NCI-H1092 (cell line): Measurements from ENCODE around the gene CHAF1A.

ENCODE experiments used
- DNase-seq: peaks from one replicate; lab custom pipeline; 2025; lab: John Stamatoyannopoulos, UW

Gene CHAF1A

DNA sequence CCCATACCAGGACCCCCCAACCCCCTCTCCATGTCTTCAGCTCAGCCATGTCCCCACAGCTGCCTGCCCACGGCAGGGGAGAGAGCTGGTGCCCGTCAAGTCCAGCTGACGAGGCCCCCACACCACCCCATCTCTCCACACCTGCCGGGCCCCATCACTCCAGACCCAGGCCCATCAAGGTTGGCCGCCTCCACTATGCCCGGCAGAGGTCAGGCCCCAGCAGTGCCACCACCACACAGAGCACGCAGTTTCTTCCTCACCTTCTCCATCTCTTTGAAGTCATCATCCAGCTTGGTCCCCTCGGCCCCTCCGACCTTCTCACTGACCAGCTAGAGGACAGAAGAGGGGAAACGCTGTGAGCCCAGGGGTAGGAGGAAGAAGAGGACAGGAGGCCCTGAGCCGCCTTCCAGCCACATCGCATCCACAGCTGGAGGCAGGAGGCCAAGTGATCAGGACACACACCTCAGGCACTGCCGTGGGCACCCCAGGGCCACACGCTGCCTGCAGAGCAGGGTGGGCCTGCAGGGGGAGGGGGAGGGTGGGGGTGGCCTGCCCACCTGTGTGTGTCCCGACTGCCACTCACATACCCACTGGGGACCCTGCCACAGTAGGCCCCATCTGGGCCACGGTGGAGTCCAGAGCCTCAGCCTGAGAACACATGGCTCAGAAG lies 35.6 kb upstream of the CHAF1A start:
- DNase-seq: no peak

GRCh38 chr19:4367336-4367723 lies 35.1 kb upstream of the CHAF1A start:
- no peak for DNase-seq

DNA sequence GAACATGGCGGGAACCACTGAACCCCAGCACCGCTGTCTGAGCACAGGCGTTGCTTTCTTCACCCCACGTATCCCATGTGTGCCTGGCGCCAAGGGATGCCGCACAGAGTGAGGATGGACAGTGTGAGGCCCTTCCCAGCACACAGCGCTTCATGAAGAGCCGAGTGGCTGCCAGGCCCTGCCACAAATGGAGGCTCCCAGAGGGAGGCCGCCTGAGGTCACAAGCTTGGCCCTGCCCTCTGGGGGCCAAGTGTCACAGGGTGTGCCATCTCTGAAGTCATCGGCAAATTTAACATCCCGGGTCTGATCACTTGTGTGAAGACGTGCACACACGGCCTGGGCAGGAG lies 34.7 kb upstream of the CHAF1A start:
- DNase-seq: no peak

DNA sequence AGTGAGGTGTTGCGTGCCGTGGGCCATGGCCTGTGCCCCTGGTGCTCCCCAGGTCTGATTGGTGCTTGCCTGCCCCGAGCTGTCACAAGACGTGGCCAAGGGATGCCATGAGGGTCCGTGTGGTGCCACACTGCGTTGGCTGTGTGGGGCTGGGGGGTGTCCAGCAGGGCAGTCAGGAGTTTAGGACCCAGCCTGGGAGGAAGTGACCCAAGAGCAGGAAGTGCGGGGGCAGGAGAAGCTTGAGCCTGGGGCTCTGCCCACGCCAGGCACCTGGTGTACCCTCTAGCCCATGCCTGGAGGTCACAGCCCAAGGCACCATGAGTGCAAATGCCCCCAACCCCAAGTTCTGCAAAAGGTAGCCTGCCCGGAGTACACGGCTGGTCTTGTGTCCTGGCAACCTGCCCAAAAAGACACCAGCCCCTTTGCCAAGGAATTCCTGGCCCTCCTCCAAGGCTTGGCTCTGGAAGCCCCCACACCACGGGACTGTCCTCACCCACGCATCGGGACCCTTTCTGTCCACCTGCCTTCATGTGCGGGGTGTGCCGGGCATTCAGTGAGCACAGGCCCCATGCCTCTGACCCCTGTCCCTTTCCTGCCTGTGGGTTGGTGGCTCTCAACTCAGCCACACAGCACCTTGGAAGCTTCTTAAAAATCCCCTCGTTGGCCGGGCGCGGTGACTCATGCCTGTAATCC lies 34.2 kb upstream of the CHAF1A start:
- no peak for DNase-seq

GRCh38 chr19:4369109-4369887 lies 33.1 kb upstream of the CHAF1A start:
- no peak for DNase-seq

DNA sequence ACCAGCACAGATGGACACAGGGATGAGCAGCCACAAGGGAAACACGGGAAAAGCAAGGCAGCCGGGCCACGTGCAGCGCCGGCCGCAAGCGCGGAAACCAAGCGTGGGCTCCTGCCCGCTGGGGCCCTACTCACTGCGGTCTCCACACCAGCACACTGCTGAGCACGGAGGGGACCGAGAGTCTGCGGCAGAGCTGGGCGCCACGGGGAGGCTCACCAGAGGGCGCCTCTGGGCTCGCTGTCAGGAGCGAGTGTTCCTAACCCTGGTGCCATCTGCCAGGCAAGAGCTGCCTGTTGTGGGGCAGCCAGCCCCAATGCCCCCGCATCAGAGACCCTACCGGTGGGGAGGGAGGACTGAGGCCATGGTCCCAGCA lies 32.6 kb upstream of the CHAF1A start:
- DNase-seq: no peak

DNA sequence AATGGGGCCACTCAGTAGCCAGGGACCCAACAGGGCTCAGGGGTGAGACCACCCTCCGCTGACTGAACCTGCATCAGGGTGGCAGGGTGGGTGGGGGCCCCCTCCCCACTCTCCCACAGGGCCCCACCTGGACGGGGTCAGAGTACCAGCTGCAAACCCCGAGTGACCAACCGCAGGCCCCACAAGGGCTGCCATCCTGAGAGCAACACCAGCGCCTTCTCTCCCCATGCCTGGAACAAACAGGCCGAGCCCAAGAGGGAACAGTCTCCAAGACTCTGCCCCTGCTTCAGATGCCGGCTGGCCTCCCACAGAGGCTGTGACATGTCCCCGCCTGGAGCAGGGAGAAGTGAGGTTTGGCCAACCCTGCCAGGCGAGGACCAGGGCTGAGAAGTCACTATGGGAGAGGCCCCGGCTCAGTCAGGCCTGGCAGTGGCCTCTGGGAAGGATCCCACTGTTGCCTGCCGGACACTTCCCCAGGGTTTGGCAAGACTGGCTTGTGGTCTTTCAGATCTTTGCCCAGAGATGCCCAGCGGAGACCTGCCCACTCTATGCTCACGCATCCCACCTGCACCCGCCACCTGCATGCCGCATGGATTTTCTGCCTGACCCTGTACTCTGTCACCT lies 31.9 kb upstream of the CHAF1A start:
- no peak for DNase-seq

GRCh38 chr19:4371247-4372164 lies 30.9 kb upstream of the CHAF1A start:
- DNase-seq: no peak

DNA sequence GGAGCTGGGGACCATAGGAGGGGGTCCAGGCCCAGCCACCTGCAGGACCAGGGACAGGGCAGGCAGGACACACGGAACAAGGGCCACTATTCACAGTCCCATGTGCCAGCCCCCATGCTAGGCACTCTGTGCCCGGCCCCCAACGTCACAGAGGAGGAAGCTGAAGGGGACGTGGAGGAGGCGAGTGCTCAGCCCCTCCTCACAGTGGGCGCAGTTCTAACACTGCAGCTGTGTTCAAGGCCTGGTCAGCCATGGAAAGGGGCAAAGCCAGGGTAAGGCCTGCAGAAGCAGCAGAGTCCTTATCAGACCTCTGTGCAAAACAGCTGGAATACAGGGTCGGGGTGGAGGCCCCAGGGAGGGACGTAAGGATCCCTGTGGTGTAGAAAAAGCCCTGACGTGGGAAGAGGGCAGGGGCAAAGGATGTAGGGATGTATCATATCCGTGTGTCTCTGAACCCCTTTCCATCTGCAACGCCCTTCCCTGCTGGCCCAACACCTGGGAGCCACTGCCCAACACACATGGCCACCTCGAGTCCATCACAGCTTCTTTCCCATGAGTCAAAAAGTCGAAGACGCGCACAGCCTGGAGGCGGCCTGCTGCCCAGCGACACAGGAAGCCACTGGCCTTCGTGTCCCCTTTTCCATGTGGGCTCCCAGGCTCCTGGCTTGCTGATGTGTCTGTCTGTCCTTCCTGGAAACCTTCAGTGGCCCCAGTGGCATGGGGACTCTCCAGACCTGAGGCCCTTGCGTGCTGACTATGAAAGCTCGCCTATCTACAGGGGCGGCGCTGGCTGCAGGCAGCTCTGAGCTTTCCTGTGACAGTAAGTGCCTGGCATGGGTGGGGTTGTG lies 30.1 kb upstream of the CHAF1A start:
- DNase-seq: no peak

- DNase-seq: no peak
Observed at GRCh38 chr19:4373013-4373367, 29.4 kb upstream of the CHAF1A start.

- DNase-seq: no peak
Observed at GRCh38 chr19:4373601-4374497, 28.6 kb upstream of the CHAF1A start.

DNA sequence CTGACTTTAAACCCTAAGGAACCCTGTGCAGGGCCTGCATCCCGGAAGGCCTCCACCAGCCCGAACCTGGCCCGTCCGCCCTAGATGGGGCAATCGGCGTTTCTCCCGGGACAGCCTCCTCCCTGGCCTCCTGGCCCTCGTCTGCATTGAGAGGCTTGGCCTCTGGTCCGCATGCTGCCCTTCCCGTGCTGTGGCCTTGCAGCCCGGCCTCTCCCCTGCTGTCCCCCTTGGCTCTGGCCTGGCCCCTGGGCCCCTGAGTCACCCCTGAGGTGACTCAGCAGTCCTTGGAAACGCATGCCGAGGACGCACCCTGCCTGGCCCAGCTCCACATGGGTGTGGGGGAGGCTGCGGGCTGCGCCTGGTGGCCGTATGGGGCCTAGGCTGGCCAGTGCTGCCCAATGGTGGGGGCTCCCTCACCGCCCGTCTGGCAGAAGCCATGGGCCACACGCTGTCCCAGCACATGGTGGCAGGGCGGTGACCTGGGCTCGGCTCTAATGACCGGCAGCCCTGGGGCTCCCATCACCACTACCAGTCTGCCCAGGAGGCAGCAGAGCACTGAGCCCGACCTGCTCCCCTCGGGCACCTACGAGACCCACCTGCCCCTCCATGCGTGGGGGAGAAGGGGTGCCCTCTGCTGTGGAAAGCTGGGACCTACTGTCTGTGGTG lies 27.8 kb upstream of the CHAF1A start:
- DNase-seq: no peak

DNA sequence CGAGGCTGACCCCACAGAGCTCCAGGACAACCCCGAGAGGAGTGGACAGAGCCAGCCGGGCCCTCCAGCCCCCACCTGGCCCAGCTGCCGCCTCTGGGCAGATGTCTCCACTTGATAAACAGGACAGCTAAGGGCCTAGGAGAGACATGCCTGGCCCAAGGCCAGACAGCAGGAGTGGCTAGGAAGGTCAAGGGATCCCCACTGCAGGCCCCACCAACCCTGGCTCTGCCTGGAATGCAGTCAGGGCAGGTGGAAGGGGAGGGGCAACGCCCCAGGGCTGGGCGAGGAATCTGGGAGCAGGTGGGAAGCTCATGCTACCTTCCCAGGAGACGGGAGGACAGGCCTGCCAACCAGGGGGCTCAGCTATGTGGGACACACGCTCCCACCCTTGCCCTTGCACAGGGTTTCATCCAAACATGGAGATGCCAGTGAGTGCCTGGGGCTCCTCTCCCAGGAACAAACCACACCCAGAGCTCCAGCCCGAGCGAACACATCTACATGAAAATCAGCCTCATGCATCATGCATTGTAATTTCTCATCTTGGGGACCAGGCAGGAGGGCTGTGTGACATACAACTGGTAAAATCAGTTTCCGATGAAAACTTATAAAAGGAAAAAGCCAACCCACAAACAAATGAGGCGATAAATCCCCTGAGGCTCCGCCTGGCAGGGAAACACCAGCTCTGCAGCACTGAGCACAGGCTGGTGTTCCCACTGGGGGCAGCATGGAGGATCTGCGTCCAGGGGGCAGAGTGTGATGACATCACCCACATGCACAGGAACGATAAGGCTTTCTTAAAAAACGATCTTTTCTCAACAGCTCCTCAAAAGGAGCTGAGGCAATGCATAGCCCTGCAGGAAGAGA lies 27.0 kb upstream of the CHAF1A start:
- no peak for DNase-seq

DNA sequence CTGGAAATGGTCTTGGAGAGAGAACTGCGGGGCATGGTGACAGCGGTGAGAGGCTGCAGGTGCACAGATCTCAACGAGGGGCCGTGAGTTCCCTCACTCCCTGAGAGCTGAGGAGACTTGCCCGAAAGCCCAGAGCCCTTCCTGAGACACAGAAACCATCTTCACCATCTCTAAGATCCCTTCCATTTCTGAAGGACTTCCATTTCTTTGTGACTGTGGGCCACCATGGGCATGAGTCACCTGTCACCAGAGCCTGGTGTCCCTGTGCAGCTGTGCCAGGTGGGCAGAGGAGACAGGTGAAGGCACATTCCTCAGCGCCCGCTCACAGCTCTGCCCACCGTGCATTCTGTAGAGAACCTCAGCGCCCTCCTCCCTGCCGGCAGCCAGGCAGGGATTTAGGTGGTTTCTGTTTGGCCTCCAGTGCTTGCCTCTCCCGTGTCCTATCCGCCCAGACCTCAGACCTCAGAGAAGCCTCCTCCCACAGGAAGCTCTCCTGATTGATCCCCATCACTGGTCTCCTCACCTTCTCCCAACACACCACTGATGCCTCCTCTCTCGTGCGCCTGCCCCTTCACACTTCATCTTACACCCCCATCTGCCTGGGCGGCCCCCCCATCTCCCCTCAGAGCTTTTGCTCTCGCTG lies 26.3 kb upstream of the CHAF1A start:
- DNase-seq: no peak

DNA sequence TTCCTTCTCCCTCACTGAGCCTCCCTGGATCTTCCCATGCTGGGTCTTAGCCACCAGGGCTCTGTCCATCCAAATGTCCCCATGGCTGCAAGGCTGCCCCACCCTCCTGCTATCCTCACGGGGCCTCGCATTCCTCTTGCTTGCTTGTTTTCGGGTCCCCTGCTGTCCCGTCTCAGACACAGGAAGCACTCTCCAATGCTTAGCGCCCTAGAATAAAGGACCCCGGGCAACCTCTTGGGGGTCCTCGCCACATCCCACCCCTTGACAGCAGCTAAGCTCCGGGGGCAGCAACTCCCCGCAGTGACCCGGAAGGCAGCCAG lies 25.8 kb upstream of the CHAF1A start:
- DNase-seq: no peak

GRCh38 chr19:4376991-4377781 lies 25.3 kb upstream of the CHAF1A start:
- no peak for DNase-seq

- DNase-seq: no peak
Observed at GRCh38 chr19:4378886-4379285, 23.6 kb upstream of the CHAF1A start.
